ENCODE measurements around the gene SLC46A3.

GRCh38 chr13:28697441-28697840 is 21.3 kb downstream of the SLC46A3 start:
- TF ChIP-seq POLR2A (IDR thresholded peaks at IDR 0.05) (no peak), CTCF (IDR thresholded peaks at IDR 0.05) (no peak)
